Trophoblast cell (in vitro differentiated cells and primary cell): ENCODE results near the gene LHFPL4.
A peak's percentile ranks its signal among the peaks of the same experiment; 100 is the strongest.
"Not testable (repeated sequence)": the region's sequence is repeated elsewhere in the genome, so short reads cannot be mapped to it uniquely, and the experiment has no call there.

Experiments
- DNase-seq, 2 donors: peaks; one replicate each; pipeline ENCODE4 v3.0.0-alpha.2; 2016
- H2AFZ ChIP-seq: 2 replicates; pipeline ENCODE4 v1.6.1; 2013; ENCODE audit warnings: low read length, moderate library complexity, mild to moderate bottlenecking; ENCODE audit not compliant: insufficient read depth, poor library complexity
- H2AK5ac ChIP-seq: 2 replicates; pipeline ENCODE4 v1.6.1; 2013; ENCODE audit warnings: mild to moderate bottlenecking, low read length
- H2BK120ac ChIP-seq: 2 replicates; pipeline ENCODE4 v1.6.1; 2013; ENCODE audit warnings: low read length, mild to moderate bottlenecking, moderate library complexity; ENCODE audit not compliant: insufficient read depth, poor library complexity
- H2BK12ac ChIP-seq: 2 replicates; pipeline ENCODE4 v1.6.1; 2013; ENCODE audit warnings: mild to moderate bottlenecking, low read length, moderate library complexity
- H2BK5ac ChIP-seq: 2 replicates; pipeline ENCODE4 v1.6.1; 2013; ENCODE audit warnings: low read length, low read depth, moderate library complexity, mild to moderate bottlenecking; ENCODE audit not compliant: poor library complexity
- H3K14ac ChIP-seq: 2 replicates; pipeline ENCODE4 v1.6.1; 2013; ENCODE audit warnings: mild to moderate bottlenecking, low read length
- H3K18ac ChIP-seq: 2 replicates; pipeline ENCODE4 v1.6.1; 2013; ENCODE audit warnings: mild to moderate bottlenecking, low read length
- H3K23ac ChIP-seq: 2 replicates; pipeline ENCODE4 v1.6.1; 2013; ENCODE audit warnings: low read length
- H3K27ac ChIP-seq: 2 replicates; pipeline ENCODE4 v1.5.1; 2013; ENCODE audit warnings: low read depth, mild to moderate bottlenecking, inconsistent platforms, low read length, moderate library complexity
- H3K27me3 ChIP-seq: 2 replicates; pipeline ENCODE4 v1.6.1; 2013; ENCODE audit warnings: inconsistent platforms, mild to moderate bottlenecking, low read length, moderate library complexity; ENCODE audit not compliant: insufficient read depth
- H3K36me3 ChIP-seq, 2 experiments: 1 replicate in 1 of 2; 2 replicates in 1 of 2; pipeline ENCODE4 v1.6.1; 2013; ENCODE audit warnings: low read length in 2 of 2, mild to moderate bottlenecking in 2 of 2, moderate library complexity in 1 of 2; ENCODE audit not compliant: insufficient read depth in 2 of 2, control insufficient read depth in 1 of 2
- H3K4ac ChIP-seq: 2 replicates; pipeline ENCODE4 v1.6.1; 2013; ENCODE audit warnings: low read depth, mild to moderate bottlenecking, low read length, moderate library complexity
- H3K4me1 ChIP-seq, 2 experiments: 1 replicate in 1 of 2; 2 replicates in 1 of 2; pipeline ENCODE4 v1.6.1; 2013; ENCODE audit warnings: low read length in 2 of 2, mild to moderate bottlenecking in 2 of 2, moderate library complexity in 1 of 2; ENCODE audit not compliant: insufficient read depth in 2 of 2, control insufficient read depth in 1 of 2
- H3K4me2 ChIP-seq: 2 replicates; pipeline ENCODE4 v1.6.1; 2013; ENCODE audit warnings: inconsistent platforms, mild to moderate bottlenecking, low read length, moderate library complexity
- H3K4me3 ChIP-seq: 2 replicates; pipeline ENCODE4 v1.5.1; 2013; ENCODE audit warnings: mild to moderate bottlenecking, low read depth, low read length, inconsistent platforms
- H3K79me1 ChIP-seq: one replicate; pipeline ENCODE4 v1.6.1; 2013; ENCODE audit warnings: low read length
- H3K79me2 ChIP-seq: 2 replicates; pipeline ENCODE4 v1.6.1; 2013; ENCODE audit warnings: low read length, mild to moderate bottlenecking; ENCODE audit not compliant: control insufficient read depth, insufficient read depth, poor library complexity
- H3K9ac ChIP-seq: 2 replicates; pipeline ENCODE4 v1.6.1; 2013; ENCODE audit warnings: mild to moderate bottlenecking, low read length
- H3K9me3 ChIP-seq: 2 replicates; pipeline ENCODE4 v1.6.1; 2013; ENCODE audit warnings: low read depth, mild to moderate bottlenecking, control low read depth, inconsistent platforms, low read length; ENCODE audit not compliant: insufficient read depth
- H4K12ac ChIP-seq: 2 replicates; pipeline ENCODE4 v1.6.1; 2013; ENCODE audit warnings: low read depth, mild to moderate bottlenecking, low read length, moderate library complexity
- H4K8ac ChIP-seq: 2 replicates; pipeline ENCODE4 v1.6.1; 2013; ENCODE audit warnings: low read depth, mild to moderate bottlenecking, low read length, moderate library complexity
- H4K91ac ChIP-seq: one replicate; pipeline ENCODE4 v1.6.1; 2013; ENCODE audit warnings: low read depth, mild to moderate bottlenecking, low read length, moderate library complexity
- WGBS: extraction: QIAGEN DNeasy Blood & Tissue Kit; methylation state at CpG from one replicate; pipeline ENCODE4 v1.1.7; 2013; ENCODE audit warnings: missing lambda C conversion rate; ENCODE audit not compliant: insufficient read length, insufficient coverage; ENCODE audit errors: extremely low coverage; 5-methylcytosine and 5-hydroxymethylcytosine counted together

LHFPL4 gene

DNA sequence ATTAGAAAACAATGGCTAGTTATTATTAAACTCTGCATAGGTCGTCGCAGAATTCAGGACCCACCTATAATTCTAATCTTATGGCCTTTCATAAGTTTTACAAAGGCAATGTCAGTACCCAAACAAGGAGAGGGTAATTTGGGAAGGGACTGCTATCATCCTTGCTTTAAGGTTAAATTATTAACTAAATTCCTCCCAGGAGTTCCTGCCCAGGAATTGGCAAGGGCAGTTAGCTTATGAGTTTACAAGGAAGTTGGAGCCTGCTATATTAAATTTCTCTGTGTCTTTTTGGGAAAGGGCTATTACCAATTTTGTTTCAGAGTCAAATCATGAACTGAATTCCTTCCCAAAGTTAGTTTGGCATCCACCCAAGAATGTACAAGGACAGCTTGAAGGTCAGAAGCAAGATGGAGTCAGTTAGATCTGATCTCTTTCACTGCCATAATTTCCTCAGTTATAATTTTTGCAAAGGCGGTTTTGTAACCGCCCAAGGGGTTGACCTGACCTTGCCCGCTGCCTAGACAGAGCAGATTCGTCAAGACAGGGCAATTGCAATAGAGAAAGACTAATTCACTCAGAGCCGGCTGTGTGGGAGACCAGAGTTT, 45.3 kb upstream of the LHFPL4 start:
- Histone ChIP-seq H4K8ac (no peak overlapping the region), H3K79me2 (no peaks in the 10 kb centered on the region), H3K27ac (no peak overlapping the region), H3K4me1 (no peaks in the 10 kb centered on the region), H3K4me3 (no peak overlapping the region), H3K9me3 (peaks cover 3% of the 10 kb centered on the region), H3K18ac (no peak overlapping the region), H2BK120ac (no peak overlapping the region), H4K12ac (no peak overlapping the region), H3K14ac (no peak overlapping the region), H3K27me3 (no peaks in the 10 kb centered on the region), H4K91ac (no peak overlapping the region), H3K23ac (no peak overlapping the region), H2AK5ac (no peak overlapping the region), H3K79me1 (no peaks in the 10 kb centered on the region), H3K36me3 (no peaks in the 10 kb centered on the region), H3K4ac (no peak overlapping the region), H2AFZ (no peak overlapping the region), H2BK5ac (no peak overlapping the region), H3K4me2 (no peak overlapping the region), H3K9ac (no peak overlapping the region), H2BK12ac (no peak overlapping the region)
- WGBS, result no CpG with 5 or more reads among the region's 7 CpGs
- no peak for DNase-seq

GRCh38 chr3:9595877-9596276, 42.3 kb upstream of the LHFPL4 start:
- Histone ChIP-seq H3K27me3 (no peaks in the 10 kb centered on the region), H3K23ac (no peak overlapping the region), H3K9ac (no peak overlapping the region), H2AK5ac (no peak overlapping the region), H4K91ac (no peak overlapping the region), H3K79me1 (no peaks in the 10 kb centered on the region), H3K4me2 (no peak overlapping the region), H3K14ac (no peak overlapping the region), H4K12ac (no peak overlapping the region), H2BK5ac (no peak overlapping the region), H3K4me3 (no peak overlapping the region), H2BK12ac (no peak overlapping the region), H3K9me3 (peaks cover 6% of the 10 kb centered on the region), H3K18ac (no peak overlapping the region), H3K36me3 (no peaks in the 10 kb centered on the region), H2BK120ac (no peak overlapping the region), H3K27ac (no peak overlapping the region), H4K8ac (no peak overlapping the region), H3K79me2 (no peaks in the 10 kb centered on the region), H2AFZ (no peak overlapping the region), H3K4ac (no peak overlapping the region), H3K4me1 (no peaks in the 10 kb centered on the region)
- DNase-seq, result peak in 1 of 2 donors; percentile 8

DNA sequence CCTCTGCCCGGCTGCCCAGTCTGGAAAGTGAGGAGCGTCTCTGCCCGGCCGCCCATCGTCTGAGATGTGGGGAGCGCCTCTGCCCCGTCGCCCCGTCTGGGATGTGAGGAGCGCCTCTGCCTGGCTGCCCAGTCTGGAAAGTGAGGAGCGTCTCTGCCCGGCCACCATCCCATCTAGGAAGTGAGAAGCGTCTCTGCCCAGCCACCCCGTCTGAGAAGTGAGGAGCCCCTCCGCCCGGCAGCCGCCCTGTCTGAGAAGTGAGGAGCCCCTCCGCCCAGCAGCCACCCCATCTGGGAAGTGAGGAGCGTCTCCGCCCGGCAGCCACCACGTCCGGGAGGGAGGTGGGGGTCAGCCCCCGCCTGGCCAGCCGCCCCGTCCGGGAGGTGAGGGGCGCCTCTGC, 38.2 kb upstream of the LHFPL4 start:
- no CpG with 5 or more reads among the region's 28 CpGs for WGBS
- H3K9me3 ChIP-seq, H2BK5ac ChIP-seq, H3K79me2 ChIP-seq, H4K12ac ChIP-seq, H2BK120ac ChIP-seq, H3K9ac ChIP-seq, H3K14ac ChIP-seq, H3K4me2 ChIP-seq, H3K27ac ChIP-seq, H2BK12ac ChIP-seq, H3K4ac ChIP-seq, H3K18ac ChIP-seq, H3K4me3 ChIP-seq, H2AFZ ChIP-seq, DNase-seq, H2AK5ac ChIP-seq, H3K4me1 ChIP-seq, H3K23ac ChIP-seq, H3K27me3 ChIP-seq, H3K79me1 ChIP-seq, H4K8ac ChIP-seq, H3K36me3 ChIP-seq: not testable (repeated sequence)
- H4K91ac ChIP-seq, result peak overlapping the region; percentile 24

DNA sequence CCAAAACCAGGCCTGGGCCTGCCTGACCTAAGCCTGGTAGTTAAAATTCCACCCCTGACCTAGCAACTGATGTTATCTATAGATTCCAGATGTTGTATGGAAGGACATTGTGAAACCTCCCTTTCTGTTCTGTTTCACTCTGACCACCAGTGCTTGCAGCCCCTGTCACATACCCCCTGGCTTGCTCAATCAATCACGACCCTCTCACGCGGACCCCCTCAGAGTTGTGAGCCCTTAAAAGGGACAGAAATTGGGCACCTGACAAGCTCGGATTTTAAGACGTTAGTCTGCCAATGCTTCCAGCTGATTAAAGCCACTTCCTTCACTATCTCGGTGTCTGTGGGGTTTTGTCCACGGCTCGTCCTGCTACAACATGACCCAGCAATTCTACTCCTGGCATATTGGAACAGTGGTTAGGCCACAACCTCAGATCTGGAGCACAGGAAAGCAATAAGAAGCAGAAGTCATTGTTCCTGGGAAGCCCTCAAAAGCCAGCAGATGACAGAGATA, 36.7 kb upstream of the LHFPL4 start:
- peak in 1 of 2 donors; percentile 42 for DNase-seq

More for the DNA sequence above, 36.7 kb upstream of the LHFPL4 start:
- no peak overlapping the region for H4K12ac ChIP-seq
- H3K23ac ChIP-seq, result no peak overlapping the region
- no peak overlapping the region for H3K14ac ChIP-seq
- no peak overlapping the region for H2AFZ ChIP-seq
- no peak overlapping the region for H3K4ac ChIP-seq
- peaks cover 2% of the 10 kb centered on the region for H3K79me1 ChIP-seq
- no peak overlapping the region for H2BK5ac ChIP-seq
- H3K4me2 ChIP-seq, result peak overlapping the region; percentile 38
- H2BK120ac ChIP-seq, result no peak overlapping the region
- H2BK12ac ChIP-seq, result no peak overlapping the region
- H3K4me3 ChIP-seq, result no peak overlapping the region
- WGBS, result no CpG with 5 or more reads among the region's 8 CpGs
- no peak overlapping the region for H3K9ac ChIP-seq
- H3K9me3 ChIP-seq, result peaks cover 3% of the 10 kb centered on the region
- no peaks in the 10 kb centered on the region for H3K27me3 ChIP-seq
- no peak overlapping the region for H3K18ac ChIP-seq
- no peak overlapping the region for H4K8ac ChIP-seq
- H4K91ac ChIP-seq, result no peak overlapping the region
- no peaks in the 10 kb centered on the region for H3K79me2 ChIP-seq
- H2AK5ac ChIP-seq, result no peak overlapping the region
- H3K4me1 ChIP-seq, result peaks cover 0 to 3% of the 10 kb centered on the region in 2 experiments
- H3K36me3 ChIP-seq, result no peaks in the 10 kb centered on the region
- peak overlapping the region; percentile 58 for H3K27ac ChIP-seq
